Measurements from ENCODE around the gene LEKR1.
"Not testable (repeated sequence)": the region's sequence is repeated elsewhere in the genome, so short reads cannot be mapped to it uniquely, and the experiment has no call there.

LEKR1 gene

DNA sequence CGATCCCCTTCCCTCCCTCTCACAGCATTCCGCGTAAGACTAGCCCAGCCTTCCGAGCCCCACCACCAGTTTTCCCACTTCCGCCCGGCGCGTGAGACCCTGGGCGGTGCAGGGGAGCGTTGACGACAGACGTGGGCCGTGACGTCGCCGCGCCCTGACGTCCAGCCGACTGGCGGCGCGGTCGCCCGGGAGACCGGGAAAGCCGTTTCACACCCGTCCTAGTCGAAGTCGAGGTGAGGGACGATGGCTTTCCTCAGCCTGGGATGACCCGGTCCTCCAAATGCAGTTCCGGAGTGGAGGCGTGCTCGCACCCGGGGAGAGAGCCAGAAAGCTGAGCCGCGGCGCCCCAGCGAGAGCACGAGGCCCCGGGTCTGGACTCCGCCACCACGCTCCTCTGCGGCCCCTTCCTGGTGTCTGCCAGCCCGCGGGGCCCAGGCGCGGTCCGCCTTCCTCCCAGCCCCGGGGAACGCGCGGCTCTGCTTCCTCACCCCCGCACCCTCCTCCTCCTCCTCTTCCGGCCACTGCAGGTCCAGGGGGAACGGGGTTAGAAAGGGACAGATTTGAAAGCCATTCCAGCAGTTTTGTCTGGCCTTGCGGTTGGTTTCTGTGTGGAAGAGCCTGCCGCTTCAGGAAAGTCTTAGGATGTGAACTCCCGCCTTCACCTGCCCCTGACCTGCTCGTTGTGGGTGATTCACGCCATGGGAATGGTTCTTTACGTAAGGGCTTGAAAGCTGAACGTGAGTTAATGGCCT, at the start of gene LEKR1:
TSS of gene LEKR1 (plus strand) at position 210 of the 752 bp plus-strand sequence. CDS start 2,977 bp downstream, outside the sequence.
- DNase-seq (ENCODE audit: low spot score) (peak; percentile 87), FAIRE-seq (no peak)

DNA sequence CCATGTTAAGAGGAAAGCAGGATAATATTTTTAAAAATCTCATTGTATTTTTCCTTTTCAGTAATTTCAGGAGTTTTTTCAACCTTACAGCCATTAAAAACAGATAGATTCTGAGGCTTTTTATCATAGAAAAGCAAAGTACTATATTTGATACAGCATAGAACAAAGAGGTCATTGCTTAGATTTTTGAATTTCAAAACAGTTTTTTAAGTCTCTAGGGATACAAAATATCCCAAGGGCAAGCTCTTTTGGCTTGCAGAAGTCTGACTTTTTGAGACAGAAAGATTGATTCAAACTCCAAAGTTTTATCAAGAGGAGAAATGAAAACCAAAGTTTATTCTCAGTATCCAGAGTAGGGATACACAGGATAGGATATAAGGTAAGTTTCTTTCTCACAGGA, 49.3 kb upstream of the LEKR1 start:
- FAIRE-seq (no peak), DNase-seq (ENCODE audit: low spot score) (no peak)

DNA sequence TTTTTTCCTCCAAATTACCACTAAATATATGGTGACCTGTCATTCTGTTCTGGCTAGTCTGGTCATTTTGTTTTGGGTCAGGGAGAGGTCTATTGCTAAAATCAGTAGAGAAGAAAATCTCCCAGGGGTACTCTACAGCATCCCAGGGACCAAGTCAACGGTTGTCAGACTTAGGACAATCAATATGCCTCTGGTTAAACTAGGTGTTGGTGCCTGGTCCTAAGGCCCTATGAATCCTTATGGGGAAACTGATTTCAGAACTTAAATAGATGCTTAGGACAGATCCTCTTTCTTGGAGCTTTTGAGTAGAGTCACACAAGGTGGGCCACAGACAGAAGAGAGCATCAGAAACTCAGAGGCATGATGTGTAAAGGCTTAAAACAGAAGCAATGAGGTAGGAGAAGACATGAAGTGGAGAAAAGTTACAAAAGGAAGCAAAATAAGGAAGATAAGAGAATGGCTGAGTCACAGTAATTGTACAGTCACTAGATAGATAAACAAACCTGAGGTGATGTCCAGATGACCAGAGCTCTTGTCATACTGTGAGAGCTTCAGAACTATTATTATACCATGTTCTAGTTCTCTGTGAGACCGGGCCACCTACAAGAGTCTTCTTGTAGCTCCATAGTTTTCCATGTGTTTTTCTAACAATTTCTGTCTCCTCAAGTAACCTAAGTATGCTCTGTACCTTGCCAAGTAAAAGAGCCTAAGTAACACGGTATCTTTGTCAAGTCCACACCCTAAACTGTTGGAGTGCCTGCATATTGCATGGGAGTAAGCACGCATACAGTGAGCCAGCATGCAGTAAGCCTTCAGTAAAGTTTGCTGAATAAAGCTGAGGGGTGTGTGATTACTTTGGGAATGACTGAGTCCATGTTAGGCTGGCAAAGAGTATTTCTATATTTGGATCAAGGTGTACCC, 44.6 kb upstream of the LEKR1 start:
- DNase-seq (ENCODE audit: low spot score) = no peak
- no peak for FAIRE-seq

DNA sequence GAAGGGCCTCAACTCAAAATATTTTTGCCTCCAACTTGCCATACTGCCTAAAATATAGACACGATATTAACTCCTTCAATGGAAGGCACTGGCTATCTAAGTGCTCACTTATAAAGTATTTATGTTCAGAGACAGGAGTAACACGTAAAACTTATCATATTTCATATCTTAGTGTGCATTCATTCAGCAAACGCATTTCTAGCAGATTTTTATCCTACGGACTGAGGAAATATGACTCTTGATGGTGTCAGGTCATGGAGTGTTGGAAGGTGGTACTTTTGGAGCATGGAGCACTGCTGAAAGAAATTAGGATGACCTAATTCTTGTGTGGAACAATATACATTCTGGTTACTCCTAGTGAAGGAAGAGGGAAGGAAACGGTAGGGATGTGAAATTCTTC, 43.8 kb upstream of the LEKR1 start:
- DNase-seq (ENCODE audit: low spot score) = no peak
- FAIRE-seq = no peak

DNA sequence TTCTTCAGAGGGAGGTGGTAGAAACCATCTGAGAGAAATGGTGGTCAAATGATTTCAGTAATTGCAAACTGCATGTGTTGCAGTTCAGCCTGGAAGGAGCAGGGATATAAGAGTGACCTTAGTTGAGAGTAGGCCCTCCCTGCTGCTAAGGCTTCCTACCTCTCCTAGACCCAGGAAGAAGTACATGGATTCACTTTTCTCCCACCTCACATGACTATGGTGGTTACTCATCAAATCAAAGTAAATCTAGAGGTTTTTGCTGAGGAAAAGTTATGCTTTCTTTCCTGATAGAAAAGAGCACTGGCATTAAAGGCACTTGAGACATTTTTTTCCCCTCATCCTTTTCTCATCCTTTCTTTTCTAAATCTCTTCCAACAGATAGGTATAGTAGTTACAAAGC, 43.2 kb upstream of the LEKR1 start:
- no peak for DNase-seq (ENCODE audit: low spot score)
- no peak for FAIRE-seq

DNA sequence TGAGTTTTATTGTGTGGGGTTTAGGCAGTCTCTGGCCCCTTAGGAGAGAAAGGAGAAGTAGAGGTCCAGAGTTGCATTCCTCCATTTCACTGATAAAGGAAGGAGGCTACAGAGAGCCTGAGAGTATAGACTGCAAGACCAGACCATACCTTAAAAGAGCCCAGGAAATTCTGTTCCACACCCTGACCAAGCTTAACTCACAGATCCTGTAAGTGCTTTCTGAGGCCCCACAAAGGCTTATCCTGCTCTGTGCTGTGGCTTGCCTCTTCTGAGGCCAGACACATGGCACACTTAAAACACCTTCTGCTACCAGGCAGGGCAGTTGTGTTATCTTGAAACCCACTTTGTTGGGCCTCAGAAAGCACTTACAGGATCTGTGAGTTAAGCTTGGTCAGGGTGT, 39.2 kb upstream of the LEKR1 start:
- DNase-seq (ENCODE audit: low spot score) = no peak
- no peak for FAIRE-seq

DNA sequence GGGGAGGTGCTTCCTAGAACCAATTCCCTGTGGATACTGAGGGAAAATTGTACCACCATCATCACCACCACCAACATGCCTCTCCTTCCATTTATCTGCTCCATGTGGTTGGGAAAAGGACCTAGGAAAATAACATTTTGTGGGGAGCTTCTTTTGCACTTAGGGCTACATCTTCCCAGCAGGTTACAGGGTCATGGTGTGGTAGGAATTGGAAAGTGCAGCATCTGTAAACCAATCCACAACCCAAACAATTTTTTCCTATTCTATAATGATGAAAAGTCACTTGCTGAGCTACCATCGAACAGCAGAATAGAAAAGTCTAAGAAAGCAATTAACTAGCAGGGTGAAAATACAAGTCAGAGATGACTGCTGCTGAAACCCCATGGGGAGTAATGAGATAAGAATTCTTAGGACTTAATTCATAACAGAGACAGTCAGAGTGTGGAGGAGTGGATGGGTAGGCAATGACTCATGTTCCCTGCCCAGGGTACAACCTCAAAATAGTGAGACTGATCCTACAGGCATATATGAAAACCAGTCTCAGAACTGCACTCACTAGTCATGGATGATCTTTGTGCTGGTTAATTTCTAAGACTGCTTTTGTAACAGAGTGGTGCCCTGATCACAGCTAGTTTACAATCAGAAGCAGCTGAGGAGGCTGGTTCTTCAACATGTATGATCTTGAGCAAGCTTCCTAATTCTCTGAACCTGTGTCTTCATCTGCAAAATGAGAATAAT, 38.1 kb upstream of the LEKR1 start:
- FAIRE-seq = no peak
- peak; percentile 48 for DNase-seq (ENCODE audit: low spot score)

DNA sequence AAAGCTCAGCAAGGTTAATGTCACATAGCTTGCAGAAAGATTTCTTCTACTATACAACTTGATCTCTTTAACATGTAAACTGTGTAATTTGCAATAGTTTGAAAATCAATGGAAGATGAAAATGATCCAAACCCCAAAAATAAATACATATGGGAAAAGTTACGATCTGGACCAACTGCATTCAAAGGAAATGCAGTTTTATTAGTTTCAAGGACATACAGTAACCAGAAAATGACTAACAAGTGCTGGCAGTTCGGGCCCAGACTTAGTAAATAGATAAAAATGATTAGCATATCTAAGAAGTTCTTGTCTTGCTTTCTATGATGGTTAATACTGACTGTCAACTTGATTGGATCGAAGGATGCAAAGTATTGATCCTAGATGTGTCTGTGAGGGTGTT, 37.3 kb upstream of the LEKR1 start:
- FAIRE-seq (no peak), DNase-seq (ENCODE audit: low spot score) (no peak)

DNA sequence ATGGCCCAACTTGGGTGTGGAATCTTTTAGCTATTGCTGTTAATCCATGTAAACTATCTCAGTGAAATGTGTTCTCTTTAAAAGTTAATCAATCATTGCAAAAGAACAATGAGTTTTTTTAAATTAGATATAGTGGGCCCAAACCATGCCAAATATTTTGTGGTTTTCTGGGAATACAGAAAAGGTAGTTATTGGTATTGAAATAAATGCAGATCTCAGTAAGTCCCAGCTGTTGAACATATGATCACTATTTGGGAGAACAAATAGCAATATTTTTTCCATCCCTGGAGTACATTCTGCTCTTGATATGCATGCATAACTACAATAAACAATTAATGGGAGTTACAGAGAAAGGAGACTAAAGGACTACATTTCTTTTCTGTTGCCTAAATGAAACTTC, 36.0 kb upstream of the LEKR1 start:
- DNase-seq (ENCODE audit: low spot score) (no peak), FAIRE-seq (no peak)

DNA sequence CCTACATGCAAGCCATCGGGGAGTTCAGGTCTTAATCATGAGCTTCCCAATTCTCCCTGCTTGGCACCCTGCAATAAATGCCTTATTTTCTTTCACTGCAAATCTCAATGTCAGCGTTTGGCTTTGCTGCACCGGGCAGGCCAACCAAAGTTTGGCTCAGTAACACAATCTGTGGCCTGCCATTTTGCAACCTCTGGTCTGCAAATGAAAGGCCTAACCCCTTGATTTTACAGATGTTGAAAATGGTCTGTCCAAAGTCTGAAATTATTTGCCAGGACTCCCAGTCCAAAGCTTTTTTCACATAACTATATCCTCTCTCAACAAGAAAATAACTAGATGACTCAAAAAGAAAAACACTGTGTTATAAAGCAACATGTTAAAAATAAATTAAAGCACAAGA, 34.0 kb upstream of the LEKR1 start:
- DNase-seq (ENCODE audit: low spot score) = no peak
- FAIRE-seq = no peak

DNA sequence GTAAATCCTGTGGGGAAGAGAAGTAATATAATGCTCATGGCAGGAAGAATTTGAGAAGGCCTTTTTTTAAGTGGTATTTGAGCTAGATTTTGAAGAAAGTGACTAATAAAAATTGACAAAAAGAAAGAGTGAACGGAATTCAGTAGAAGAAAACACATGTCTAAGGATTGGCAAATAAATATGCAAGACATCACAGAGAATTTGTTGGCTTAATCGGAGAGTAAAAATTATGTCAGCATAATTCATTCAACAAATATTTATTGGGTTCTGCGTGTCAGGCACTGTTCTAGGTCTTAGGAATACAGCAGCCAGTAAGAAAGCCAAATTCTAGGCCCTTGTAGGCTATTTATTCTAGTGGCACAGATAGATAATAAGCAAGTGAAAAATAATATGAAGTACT, 33.6 kb upstream of the LEKR1 start:
- FAIRE-seq = no peak
- DNase-seq (ENCODE audit: low spot score) = no peak

DNA sequence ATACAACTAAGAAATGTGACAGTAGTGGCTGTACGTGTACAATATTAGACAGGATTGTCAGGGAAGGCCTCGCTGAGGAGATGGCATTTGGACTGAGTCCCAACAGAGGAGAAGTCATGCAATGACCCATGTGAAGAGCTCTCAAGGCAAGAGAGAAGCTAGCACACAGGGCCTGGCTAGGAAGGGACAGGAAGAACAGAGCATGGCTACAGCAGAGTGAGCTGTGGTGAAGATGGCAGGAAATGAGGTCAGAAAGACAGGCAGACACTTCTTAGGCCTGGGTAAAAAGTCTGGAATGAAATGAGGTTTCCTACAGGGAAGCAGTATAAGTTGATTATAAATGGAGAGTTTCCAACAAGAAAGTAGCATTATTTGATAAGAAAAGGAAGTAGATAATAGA, 33.2 kb upstream of the LEKR1 start:
- FAIRE-seq = no peak
- no peak for DNase-seq (ENCODE audit: low spot score)

DNA sequence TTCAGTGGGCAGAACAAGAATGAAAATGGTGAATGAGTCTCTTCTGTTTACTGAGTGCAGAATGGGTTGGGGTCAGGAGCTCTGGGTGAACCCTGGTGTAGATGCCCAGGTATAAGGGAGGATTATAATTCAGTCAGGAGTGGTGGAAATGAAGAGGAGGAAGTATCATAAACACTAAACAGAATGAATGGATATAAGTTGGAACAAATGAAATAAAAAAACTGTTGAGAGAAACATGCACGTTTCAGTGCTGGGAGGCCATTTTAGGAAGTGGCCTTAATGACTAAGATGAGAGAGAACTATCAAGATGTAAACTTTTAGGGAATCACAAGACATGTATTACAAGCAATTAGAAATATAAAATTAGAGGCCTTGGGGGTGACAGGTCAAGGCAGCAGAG, 32.8 kb upstream of the LEKR1 start:
- DNase-seq (ENCODE audit: low spot score) (no peak), FAIRE-seq (no peak)

DNA sequence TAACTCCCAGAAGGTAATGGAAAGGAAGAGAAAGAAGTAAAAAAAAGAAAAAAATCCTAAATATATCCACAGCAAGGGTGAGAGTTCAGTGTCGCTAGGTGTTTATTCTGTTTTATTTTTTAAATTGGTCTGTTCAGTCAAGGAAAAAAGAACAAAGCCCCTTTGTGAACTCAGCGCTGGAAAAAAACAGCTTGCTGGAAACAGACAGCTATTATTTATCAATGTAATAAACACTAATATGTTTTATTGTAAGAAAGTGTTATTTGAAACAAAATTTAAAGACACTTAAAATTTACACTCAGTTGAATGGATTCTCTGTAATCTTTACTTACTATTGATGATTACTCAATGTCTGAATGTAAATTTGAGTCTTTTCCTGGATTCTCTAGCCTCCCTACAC, 32.3 kb upstream of the LEKR1 start:
- DNase-seq (ENCODE audit: low spot score) (no peak), FAIRE-seq (no peak)

DNA sequence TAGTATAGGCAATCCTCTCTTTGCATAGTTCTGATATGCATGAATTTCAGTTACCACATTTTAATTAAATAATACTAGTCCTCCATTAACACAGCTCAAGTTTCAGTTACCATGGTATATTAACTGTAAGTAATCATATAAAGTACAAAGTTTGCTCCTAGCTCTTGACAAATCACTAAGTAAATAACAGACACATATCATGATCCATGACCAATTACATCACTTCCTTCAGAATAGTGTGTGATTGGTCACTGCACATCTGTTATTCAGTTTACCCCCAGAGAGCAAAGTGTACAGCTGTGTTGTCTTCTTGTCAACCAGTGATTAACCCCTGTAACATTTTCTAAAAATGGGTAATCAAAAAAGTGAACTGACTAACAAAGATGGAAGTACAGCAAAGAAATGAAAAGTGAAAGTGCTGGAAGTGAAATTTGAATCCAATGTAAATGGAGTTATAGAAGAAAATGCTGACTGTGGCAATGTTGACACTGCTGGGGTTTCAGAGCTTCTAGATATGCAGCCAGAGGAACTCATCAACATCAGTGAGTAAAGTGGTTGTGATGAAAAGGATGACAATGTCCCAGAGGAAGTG, 30.2 kb upstream of the LEKR1 start:
- FAIRE-seq (no peak), DNase-seq (ENCODE audit: low spot score) (no peak)

DNA sequence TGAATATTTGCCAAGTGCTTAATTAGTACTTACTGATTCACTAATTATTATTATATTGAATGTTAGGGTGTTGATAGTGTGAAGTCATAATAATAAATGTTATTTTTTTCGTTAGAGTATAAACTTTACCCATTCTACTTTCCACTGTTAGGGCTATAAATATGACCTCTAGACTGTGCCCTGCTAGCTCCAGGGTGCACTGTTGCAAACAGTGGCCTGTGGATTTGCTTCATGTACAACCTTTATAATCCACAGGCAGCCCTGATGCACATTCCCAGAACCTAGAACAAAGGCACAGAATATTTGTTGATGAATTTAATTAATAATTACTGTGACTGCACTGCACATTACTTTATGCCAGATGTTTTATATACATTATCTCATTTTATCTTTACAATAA, 28.8 kb upstream of the LEKR1 start:
- FAIRE-seq = no peak

DNA sequence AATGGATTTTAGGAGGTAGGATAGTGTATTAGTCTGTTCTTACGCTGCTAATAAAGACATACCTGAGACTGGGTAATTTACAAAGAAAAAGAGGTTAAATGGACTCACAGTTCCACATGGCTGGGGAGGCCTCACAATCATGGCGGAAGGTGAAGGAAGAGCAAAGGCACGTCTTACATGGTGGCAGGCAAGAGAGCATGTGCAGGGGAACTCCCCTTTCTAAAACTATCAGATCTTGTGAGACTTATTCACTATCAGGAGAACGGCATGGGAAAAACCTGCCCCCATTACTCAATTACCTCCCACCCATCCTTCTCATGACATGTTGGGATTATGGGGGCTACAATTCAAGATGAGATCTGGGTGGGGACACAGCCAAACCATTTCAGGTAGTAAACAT, 25.9 kb upstream of the LEKR1 start:
- DNase-seq (ENCODE audit: low spot score); FAIRE-seq: not testable (repeated sequence)

More for the DNA sequence above, 28.8 kb upstream of the LEKR1 start:
- no peak for DNase-seq (ENCODE audit: low spot score)

DNA sequence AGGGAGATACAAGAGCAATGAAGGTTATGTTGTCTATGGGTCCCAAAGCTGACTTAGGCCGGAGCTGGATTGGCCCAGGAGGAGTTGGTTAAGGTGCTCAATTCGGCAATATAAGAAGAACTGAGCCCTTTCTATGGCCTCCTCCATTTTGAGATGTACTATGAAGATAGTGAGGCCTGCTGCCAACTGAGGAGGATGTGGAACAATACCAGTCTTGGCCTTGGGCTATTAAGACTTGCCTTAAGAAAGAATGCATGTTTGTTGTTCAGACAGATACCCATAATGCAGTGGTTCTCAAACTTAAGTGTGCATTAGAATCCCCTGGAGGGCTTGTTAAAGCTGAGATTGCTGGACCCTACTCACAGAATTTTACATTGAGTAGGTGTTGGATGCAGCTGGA, 24.4 kb upstream of the LEKR1 start:
- no peak for FAIRE-seq

DNA sequence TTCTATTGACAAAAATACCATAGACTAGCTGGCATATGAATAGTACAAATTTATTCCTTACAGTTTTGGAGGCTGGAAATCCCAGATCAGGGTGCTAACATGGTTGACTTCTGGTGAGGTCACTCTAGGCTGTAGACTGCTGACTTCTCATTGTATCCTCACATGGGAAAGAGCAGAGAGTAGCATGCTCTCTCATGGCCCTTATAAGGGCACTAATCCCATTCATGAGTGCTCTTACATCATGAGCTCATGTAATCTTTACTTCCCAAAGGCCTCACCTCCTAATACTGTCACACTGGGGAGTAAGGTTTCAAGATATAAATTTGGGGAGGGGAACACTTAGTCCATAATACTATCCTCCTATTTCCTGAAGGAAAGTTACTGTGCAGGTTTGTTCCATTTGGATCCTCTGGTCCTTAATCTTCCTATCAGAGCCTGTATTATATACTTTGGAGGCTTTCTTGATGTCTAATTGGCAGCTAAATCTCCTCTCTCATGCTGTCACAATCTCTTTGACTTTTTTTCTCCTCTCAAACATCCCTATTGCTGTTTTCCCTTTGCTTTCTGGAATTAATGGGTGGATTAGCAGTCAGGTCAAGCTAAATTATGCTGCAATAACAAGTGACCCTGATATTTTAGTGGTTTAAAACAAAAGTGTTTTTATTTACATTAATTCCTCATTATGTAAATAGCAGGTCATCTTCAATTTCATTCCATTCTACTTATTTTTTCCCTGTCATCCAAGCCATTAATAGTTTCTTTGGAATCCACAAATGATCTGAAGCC, 23.1 kb upstream of the LEKR1 start:
- DNase-seq (ENCODE audit: low spot score) (no peak), FAIRE-seq (no peak)

More for the DNA sequence above, 24.4 kb upstream of the LEKR1 start:
- no peak for DNase-seq (ENCODE audit: low spot score)

DNA sequence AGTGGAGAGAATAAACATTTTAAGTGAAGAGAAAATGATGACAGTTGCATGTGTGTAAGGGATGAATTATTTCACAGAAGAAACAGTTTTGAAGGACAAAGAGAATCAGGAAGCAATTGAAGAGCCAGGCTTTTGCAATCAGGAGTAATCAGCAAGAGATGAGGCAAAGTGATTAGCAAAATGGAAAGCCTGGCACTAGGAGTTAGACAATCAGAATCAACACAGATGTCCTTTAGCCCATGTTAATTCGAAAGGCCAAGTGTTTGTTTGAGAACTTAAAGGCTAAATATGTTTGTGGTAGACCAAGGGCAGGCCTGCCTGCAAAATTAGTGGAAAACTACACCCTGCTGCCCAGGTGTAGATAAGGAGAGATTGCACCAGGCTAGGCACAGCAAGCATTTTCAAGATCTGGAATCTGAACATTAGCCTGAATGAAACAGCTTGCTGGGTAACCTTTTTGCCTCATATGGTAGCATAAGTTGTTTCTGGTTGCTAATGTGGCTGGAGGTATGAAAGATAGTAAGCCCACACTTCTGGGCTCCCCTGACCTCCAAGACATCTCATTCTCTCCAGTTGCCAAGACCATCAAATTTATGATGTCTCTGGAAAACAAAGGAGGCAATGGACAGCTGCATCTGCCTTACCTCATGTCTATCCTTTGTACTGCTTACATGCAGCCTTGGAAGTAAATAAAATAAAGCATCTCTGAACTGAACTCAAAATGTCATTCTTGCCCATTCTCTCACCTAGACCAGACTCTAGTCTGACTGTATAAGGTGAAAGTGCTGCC, 22.0 kb upstream of the LEKR1 start:
- no peak for FAIRE-seq

More for the DNA sequence above, 22.0 kb upstream of the LEKR1 start:
- no peak for DNase-seq (ENCODE audit: low spot score)

All from urothelium cell line (cell line).